B cell (primary cell): ENCODE data around the gene TSPAN31. TPM values are rescaled to one million over a fixed set of nuclear protein-coding genes. Genes with fewer than 3 reads are reported as not detected.

Source experiments
- ATAC-seq: fragments of 200-7000 bp; cut with Tn5 transposase; one replicate; pipeline ENCODE4 v1.10.0; 2021; ENCODE audit warnings: low read depth, mild to moderate bottlenecking, moderate number of reproducible peaks, moderate library complexity
- CTCF ChIA-PET: fragments of 350-600 bp; sonication (Branson Sonifier 250); formaldehyde crosslinking; loops from one replicate; lab custom pipeline; 2021; ENCODE audit warnings: antibody characterized with exemption, inconsistent platforms; lab: Charles Lee
- POLR2A ChIA-PET: fragments of 350-600 bp; sonication (Branson Sonifier 250); formaldehyde crosslinking; loops from one replicate; lab custom pipeline; 2021; ENCODE audit warnings: antibody characterized with exemption; lab: Charles Lee
- DNase-seq: peaks from one replicate; pipeline ENCODE4 v3.0.0; 2013
- H2AFZ ChIP-seq: 2 replicates; pipeline ENCODE4 v1.6.1; 2012; ENCODE audit warnings: mild to moderate bottlenecking, low read depth, low read length; ENCODE audit not compliant: insufficient read depth, poor library complexity, severe bottlenecking
- H3K27ac ChIP-seq, 2 donors: 1 replicate in 1 of 2; 2 replicates in 1 of 2; pipeline ENCODE4 v1.5.1; 2012 to 2013; ENCODE audit warnings: low read length in 2 of 2, mild to moderate bottlenecking in 2 of 2, moderate library complexity in 1 of 2
- H3K27me3 ChIP-seq, 4 experiments: fragments of 200-600 bp in 1 of 4; sonication (generic) in 1 of 4; replicated peaks in 1 of 4; 1 replicate in 2 of 4; 2 replicates in 2 of 4; pipeline versions ENCODE4 v1.6.1 to v1.7.0; 2013 to 2016; ENCODE audit warnings: low read length in 3 of 4, mild to moderate bottlenecking in 2 of 4, mixed read lengths in 1 of 4, moderate library complexity in 1 of 4; ENCODE audit not compliant: insufficient read depth in 4 of 4, control insufficient read depth in 3 of 4; ENCODE audit errors: control extremely low read depth in 1 of 4
- H3K36me3 ChIP-seq, 2 experiments: replicated peaks in 1 of 2; 1 replicate in 1 of 2; 2 replicates in 1 of 2; pipeline versions ENCODE4 v1.6.1 to v1.7.1; 2013; ENCODE audit warnings: low read length in 1 of 2; ENCODE audit not compliant: insufficient read depth in 2 of 2, control insufficient read depth in 1 of 2; ENCODE audit errors: control extremely low read depth in 1 of 2, extremely low read depth in 1 of 2
- H3K4me1 ChIP-seq, 2 donors: fragments of 200-600 bp in 1 of 2; sonication (generic) in 1 of 2; 1 replicate in 1 of 2; 2 replicates in 1 of 2; pipeline versions ENCODE4 v1.5.1 to v1.6.1; 2013 to 2017; ENCODE audit warnings: low read length in 2 of 2; ENCODE audit not compliant: control insufficient read depth in 2 of 2, insufficient read depth in 2 of 2
- H3K4me2 ChIP-seq: replicated peaks from 2 replicates; pipeline ENCODE3; 2012; ENCODE audit warnings: mild to moderate bottlenecking, low read depth, low read length; ENCODE audit not compliant: poor library complexity, severe bottlenecking
- H3K4me3 ChIP-seq, 5 experiments: fragments of 200-600 bp in 1 of 5; sonication (generic) in 1 of 5; 1 replicate in 3 of 5; 2 replicates in 2 of 5; pipeline versions ENCODE4 v1.5.1 to v1.7.0; 2011 to 2016; ENCODE audit warnings: low read length in 4 of 5, mild to moderate bottlenecking in 4 of 5, low read depth in 2 of 5, control low read depth in 1 of 5, moderate library complexity in 1 of 5; ENCODE audit not compliant: insufficient read depth in 1 of 5; ENCODE audit errors: control extremely low read depth in 1 of 5, extremely low read depth in 1 of 5
- H3K79me2 ChIP-seq: fragments of 200-600 bp; sonication (generic); one replicate; pipeline ENCODE4 v1.6.0; 2016; ENCODE audit warnings: low read length; ENCODE audit not compliant: control insufficient read depth, insufficient read depth
- H3K9ac ChIP-seq: fragments of 200-600 bp; sonication (generic); 2 replicates; pipeline ENCODE4 v1.6.1; 2017; ENCODE audit warnings: mild to moderate bottlenecking, low read length, moderate library complexity
- H3K9me3 ChIP-seq, 3 donors: one replicate each; pipeline versions ENCODE4 v1.6.1 to v1.7.1; 2013; ENCODE audit warnings: low read length in 2 of 3; ENCODE audit not compliant: control insufficient read depth in 2 of 3, insufficient read depth in 1 of 3; ENCODE audit errors: control extremely low read depth in 1 of 3
- H4K20me1 ChIP-seq: 2 replicates; pipeline ENCODE4 v1.6.0; 2012; ENCODE audit warnings: mild to moderate bottlenecking, low read length; ENCODE audit not compliant: insufficient read depth, control insufficient read depth, poor library complexity, severe bottlenecking
- H3K27ac Mint-ChIP-seq: one replicate; pipeline ENCODE4 v1.8.0; 2021; ENCODE audit warnings: mixed read lengths
- H3K27me3 Mint-ChIP-seq: one replicate; pipeline ENCODE4 v1.8.0; 2021; ENCODE audit warnings: mixed read lengths
- H3K4me1 Mint-ChIP-seq: one replicate; pipeline ENCODE4 v1.8.0; 2021; ENCODE audit warnings: mixed read lengths
- H3K4me3 Mint-ChIP-seq: one replicate; pipeline ENCODE4 v1.8.0; 2021; ENCODE audit warnings: mixed read lengths
- H3K9me3 Mint-ChIP-seq: one replicate; pipeline ENCODE4 v1.8.0; 2022; ENCODE audit warnings: mixed read lengths; ENCODE audit not compliant: insufficient read depth
- EZH2 ChIP-seq: IDR thresholded peaks from 2 replicates; pipeline ENCODE4 v1.6.1; 2012; ENCODE audit warnings: borderline replicate concordance, low read depth, mild to moderate bottlenecking, moderate library complexity, low read length; ENCODE audit not compliant: insufficient read depth, poor library complexity, severe bottlenecking
- WGBS: methylation state at CpG from one replicate; pipeline ENCODE4 v1.1.5; 2013; ENCODE audit warnings: missing lambda C conversion rate; ENCODE audit not compliant: insufficient coverage; 5-methylcytosine and 5-hydroxymethylcytosine counted together
- intact Hi-C: fragments of 100-400 bp; cut with micrococcal nuclease; formaldehyde crosslinking; loops from one replicate; pipeline ENCODE4 v1.10.0; 2022
- polyA plus RNA-seq: library from polyadenylated mRNA; depleted of rRNA; stranded (reverse); fragments of >200 nt; gene quantifications from 2 replicates; pipeline ENCODE4 v1.2.3, GENCODE V29; 2012
- total RNA-seq, 2 donors: library from RNA; stranded (reverse); fragments of 120-200 nt in 1 of 2; gene quantifications; 1 replicate in 1 of 2; 2 replicates in 1 of 2; pipeline versions ENCODE4 v1.2.3 to v1.2.4, GENCODE V29; 2013 to 2022
- TF ChIP-seq, protein P1 (sequence below): fragments of 200-600 bp; IDR thresholded peaks from one replicate; pipeline ENCODE4 v1.8.0; 2022; ENCODE audit warnings: antibody characterized with exemption, mild to moderate bottlenecking

The TSPAN31 gene
- total and polyA plus RNA-seq, 2 donors (not counting 1 experiment from before 2014, with no cell fraction given) = 24.0 to 29.6 TPM

DNA sequence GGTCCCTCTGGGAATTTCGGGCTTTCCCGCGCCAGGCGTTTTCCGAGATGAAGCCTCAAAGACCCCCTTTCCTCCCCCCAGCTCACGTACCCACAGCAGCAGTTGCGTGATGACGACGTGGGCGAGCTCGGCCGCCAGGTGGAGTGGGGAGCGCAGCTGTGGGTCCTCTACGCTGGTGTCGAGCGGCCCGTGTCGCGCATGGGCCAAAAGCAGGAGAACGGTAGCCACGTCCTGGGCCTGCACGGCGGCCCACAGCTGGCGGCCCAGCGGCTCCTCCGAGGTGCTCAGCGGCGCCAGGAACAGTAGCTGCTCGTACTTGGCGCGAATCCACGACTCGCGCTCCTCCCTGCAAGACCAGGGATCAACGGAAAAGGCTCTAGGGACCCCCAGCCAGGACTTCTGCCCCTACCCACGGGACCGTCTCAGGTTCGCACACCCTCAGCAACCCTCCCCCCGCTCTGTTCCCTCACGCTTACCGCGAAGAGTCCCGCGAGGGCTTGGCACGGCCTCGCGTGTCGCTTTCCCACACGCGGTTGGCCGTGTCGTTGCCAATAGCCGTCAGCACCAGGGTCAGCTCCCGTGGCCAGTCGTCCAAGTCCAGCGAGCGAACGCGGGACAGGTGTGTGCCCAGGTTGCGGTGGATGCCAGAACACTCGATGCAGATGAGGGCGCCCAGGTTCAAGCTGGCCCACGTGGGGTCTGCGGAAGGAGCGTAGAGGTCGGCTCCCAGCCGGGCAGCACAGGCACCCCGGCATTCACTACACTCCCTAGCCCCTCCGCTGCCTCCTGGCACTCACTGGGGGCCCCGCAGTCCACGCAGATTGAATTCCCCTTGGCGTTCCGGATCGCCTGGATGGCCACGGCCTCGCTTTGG is 17.7 kb upstream of the TSPAN31 start:
- peaks cover 8 to 16% of the 10 kb centered on the region in 2 donors for H3K4me1 ChIP-seq
- H3K9me3 Mint-ChIP-seq = no peaks in the 10 kb centered on the region
- intact Hi-C loops = no loop called here
- no peaks in the 10 kb centered on the region for H3K27me3 ChIP-seq
- H3K27ac Mint-ChIP-seq = no peak overlapping the region
- 98% methylated on average over 73 of the region's 76 CpGs for WGBS
- no peak overlapping the region for H3K27ac ChIP-seq
- H2AFZ ChIP-seq = no peak overlapping the region
- H3K4me2 ChIP-seq = no peak overlapping the region
- H3K79me2 ChIP-seq = no peaks in the 10 kb centered on the region
- TF ChIP-seq, protein P1, sequence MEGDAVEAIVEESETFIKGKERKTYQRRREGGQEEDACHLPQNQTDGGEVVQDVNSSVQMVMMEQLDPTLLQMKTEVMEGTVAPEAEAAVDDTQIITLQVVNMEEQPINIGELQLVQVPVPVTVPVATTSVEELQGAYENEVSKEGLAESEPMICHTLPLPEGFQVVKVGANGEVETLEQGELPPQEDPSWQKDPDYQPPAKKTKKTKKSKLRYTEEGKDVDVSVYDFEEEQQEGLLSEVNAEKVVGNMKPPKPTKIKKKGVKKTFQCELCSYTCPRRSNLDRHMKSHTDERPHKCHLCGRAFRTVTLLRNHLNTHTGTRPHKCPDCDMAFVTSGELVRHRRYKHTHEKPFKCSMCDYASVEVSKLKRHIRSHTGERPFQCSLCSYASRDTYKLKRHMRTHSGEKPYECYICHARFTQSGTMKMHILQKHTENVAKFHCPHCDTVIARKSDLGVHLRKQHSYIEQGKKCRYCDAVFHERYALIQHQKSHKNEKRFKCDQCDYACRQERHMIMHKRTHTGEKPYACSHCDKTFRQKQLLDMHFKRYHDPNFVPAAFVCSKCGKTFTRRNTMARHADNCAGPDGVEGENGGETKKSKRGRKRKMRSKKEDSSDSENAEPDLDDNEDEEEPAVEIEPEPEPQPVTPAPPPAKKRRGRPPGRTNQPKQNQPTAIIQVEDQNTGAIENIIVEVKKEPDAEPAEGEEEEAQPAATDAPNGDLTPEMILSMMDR = no peak
- TF ChIP-seq EZH2 = no peak
- ChIA-PET POLR2A (no interaction called here), CTCF (no interaction called here)
- H3K9ac ChIP-seq = no peak overlapping the region
- H3K4me3 ChIP-seq = no peak overlapping the region
- DNase-seq (no peak), ATAC-seq (no peak)
- H3K36me3 ChIP-seq = peaks cover 0 to 55% of the 10 kb centered on the region in 2 experiments
- peaks cover 0 to 7% (median 0%) of the 10 kb centered on the region in 3 donors for H3K9me3 ChIP-seq
- H3K4me3 Mint-ChIP-seq = no peak overlapping the region
- H3K27me3 Mint-ChIP-seq = no peaks in the 10 kb centered on the region
- H3K4me1 Mint-ChIP-seq = peaks cover 16% of the 10 kb centered on the region
- peaks cover 7% of the 10 kb centered on the region for H4K20me1 ChIP-seq

DNA sequence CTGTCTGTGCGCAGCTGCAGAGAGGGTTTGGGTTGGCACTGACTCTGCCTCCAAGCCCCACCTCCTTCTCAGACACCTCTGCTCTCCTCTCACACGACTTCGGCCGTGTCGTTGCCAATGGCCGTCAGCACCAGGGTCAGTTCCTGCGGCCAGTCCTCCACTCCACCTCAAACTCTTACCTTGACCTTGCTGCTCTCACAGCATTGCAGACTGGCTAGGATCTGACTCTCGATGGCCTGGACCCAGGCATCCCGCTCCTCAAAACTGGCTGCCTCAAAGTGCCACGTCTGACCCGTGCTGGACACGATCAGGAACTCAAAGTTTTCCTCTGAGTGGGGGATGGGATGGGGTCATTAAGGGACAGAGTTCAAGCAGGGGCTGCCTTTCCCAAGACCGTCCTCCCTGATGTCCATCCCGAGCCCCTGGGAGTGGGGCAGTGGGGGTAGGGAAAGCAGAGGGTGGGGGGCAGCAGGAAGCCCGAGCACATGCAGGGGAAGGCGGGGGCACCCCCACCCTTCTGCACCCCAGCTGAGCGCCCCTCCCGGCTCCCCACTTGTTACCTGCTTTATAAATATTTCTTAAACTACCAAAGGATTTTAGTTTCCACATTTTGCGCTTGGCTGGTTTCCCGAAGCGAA is 17.0 kb upstream of the TSPAN31 start:
- WGBS = 96% methylated on average over 15 of the region's 21 CpGs
- CTCF ChIA-PET = no interaction called here
- ATAC-seq (no peak), DNase-seq (no peak)
- Histone ChIP-seq H4K20me1 (peaks cover 7% of the 10 kb centered on the region), H3K4me3 (no peak overlapping the region), H3K4me2 (no peak overlapping the region), H3K79me2 (no peaks in the 10 kb centered on the region), H3K9ac (no peak overlapping the region), H3K27ac (no peak overlapping the region), H3K27me3 (no peaks in the 10 kb centered on the region), H3K36me3 (peaks cover 0 to 62% of the 10 kb centered on the region in 2 experiments), H2AFZ (no peak overlapping the region), H3K9me3 (peaks cover 0 to 7% (median 0%) of the 10 kb centered on the region in 3 donors), H3K4me1 (peaks cover 8 to 16% of the 10 kb centered on the region in 2 donors)
- no peak overlapping the region for H3K27ac Mint-ChIP-seq
- no peak overlapping the region for H3K4me3 Mint-ChIP-seq
- no peaks in the 10 kb centered on the region for H3K9me3 Mint-ChIP-seq
- H3K27me3 Mint-ChIP-seq = no peaks in the 10 kb centered on the region
- intact Hi-C loops = no loop called here
- TF ChIP-seq, protein P1 = no peak
- no peak for TF ChIP-seq EZH2
- H3K4me1 Mint-ChIP-seq = peaks cover 16% of the 10 kb centered on the region
- POLR2A ChIA-PET = no interaction called here
